ENCODE results near the gene PLAGL2. TPM values are rescaled to one million over a fixed set of nuclear protein-coding genes. Genes with fewer than 3 reads are reported as not detected.
"Not testable (repeated sequence)": the region's sequence is repeated elsewhere in the genome, so short reads cannot be mapped to it uniquely, and the experiment has no call there.

PLAGL2 gene
- total and polyA plus RNA-seq, 2 of the 4 experiments (the other 2 are of a cell fraction), result 2.9 to 7.7 TPM

DNA sequence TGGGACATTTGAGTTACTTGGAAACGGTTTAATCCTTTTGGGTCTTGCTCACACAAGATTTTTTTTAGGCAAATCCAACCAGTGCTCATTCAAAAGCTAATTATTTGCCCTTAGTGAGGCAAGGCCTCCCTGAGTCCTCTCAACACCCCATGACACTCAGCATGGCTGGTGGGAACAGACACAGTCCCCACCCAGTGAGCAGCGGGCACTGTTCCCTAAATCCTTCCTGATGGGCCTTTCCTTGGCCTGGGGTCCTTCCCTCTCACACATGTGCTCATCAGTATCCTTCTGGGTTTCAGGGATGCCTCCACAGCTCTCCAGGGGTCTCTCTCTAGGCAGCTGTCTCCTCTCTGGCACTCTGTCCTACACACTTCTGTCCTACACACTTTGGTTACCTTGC lies 28.0 kb downstream of the PLAGL2 start:
- TF ChIP-seq, protein P1, sequence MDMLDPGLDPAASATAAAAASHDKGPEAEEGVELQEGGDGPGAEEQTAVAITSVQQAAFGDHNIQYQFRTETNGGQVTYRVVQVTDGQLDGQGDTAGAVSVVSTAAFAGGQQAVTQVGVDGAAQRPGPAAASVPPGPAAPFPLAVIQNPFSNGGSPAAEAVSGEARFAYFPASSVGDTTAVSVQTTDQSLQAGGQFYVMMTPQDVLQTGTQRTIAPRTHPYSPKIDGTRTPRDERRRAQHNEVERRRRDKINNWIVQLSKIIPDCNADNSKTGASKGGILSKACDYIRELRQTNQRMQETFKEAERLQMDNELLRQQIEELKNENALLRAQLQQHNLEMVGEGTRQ (IDR thresholded peaks at IDR 0.05; ENCODE audit: low read depth, low read length), result no peak
- TF ChIP-seq NFE2L2 (IDR thresholded peaks at IDR 0.05; ENCODE audit: low read depth, low read length) (no peak), RAD21 (IDR thresholded peaks at IDR 0.05; ENCODE audit: low read length) (no peak), MAFK (IDR thresholded peaks at IDR 0.05; ENCODE audit: low read depth, low read length) (no peak), CEBPB (IDR thresholded peaks at IDR 0.05; ENCODE audit: low read depth, low read length) (no peak), POLR2A (IDR thresholded peaks at IDR 0.05; ENCODE audit: low read depth, low read length) (no peak), MAZ (IDR thresholded peaks at IDR 0.05; ENCODE audit: borderline replicate concordance, low read depth, low read length) (no peak), CHD1 (IDR thresholded peaks at IDR 0.05; ENCODE audit: low read depth, low read length) (no peak)
- TF ChIP-seq, protein P2, sequence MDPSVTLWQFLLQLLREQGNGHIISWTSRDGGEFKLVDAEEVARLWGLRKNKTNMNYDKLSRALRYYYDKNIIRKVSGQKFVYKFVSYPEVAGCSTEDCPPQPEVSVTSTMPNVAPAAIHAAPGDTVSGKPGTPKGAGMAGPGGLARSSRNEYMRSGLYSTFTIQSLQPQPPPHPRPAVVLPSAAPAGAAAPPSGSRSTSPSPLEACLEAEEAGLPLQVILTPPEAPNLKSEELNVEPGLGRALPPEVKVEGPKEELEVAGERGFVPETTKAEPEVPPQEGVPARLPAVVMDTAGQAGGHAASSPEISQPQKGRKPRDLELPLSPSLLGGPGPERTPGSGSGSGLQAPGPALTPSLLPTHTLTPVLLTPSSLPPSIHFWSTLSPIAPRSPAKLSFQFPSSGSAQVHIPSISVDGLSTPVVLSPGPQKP (IDR thresholded peaks at IDR 0.05; ENCODE audit: borderline replicate concordance, low read depth, low read length), result no peak
- intact Hi-C loops (cut with micrococcal nuclease) (no loop called here), dilution Hi-C loops (cut with HindIII; ENCODE audit: low sequenced_read_pairs, unreplicated experiment) (no loop called here), in situ Hi-C loops (cut with MboI; ENCODE audit: low sequenced_read_pairs) (no loop called here)
- Histone ChIP-seq H2AK9ac (replicated peaks; ENCODE audit: low read depth, low read length, poor library complexity) (no peak overlapping the region), H3K14ac (replicated peaks; ENCODE audit: low read depth, low read length) (no peak overlapping the region), H2BK120ac (ENCODE audit: low read depth, low read length) (no peak overlapping the region), H3K4ac (ENCODE audit: low read depth, low read length) (no peak overlapping the region), H3K27me3 (ENCODE audit: control insufficient read depth, insufficient read depth, low read length) (no peaks in the 10 kb centered on the region), H4K91ac (ENCODE audit: insufficient read depth, low read depth, low read length) (no peak overlapping the region), H4K20me1 (ENCODE audit: insufficient read depth, low read length) (no peaks in the 10 kb centered on the region), H3K4me1 (ENCODE audit: control insufficient read depth, insufficient read depth, low read length) (no peaks in the 10 kb centered on the region), H3K9me3 (ENCODE audit: control insufficient read depth, insufficient read depth, low read length) (no peaks in the 10 kb centered on the region), H2BK20ac (ENCODE audit: low read depth, low read length) (no peak overlapping the region), H3K79me1 (ENCODE audit: low read depth in 1 of 2, low read length in 2 of 2) (no peaks in the 10 kb centered on the region), H4K8ac (ENCODE audit: low read depth in 2 of 2, low read length in 2 of 2) (no peak overlapping the region), H3K9ac (ENCODE audit: low read depth, low read length) (no peak overlapping the region), H2BK5ac (ENCODE audit: low read depth, low read length, poor library complexity, severe bottlenecking) (no peak overlapping the region), H3K4me2 (ENCODE audit: low read depth, low read length) (no peak overlapping the region), H3K23ac (ENCODE audit: low read depth, low read length) (no peak overlapping the region), H2AFZ (replicated peaks; ENCODE audit: low read length, poor library complexity) (no peak overlapping the region), H3K4me3 (ENCODE audit: insufficient read depth, low read depth, low read length) (no peak overlapping the region), H3K27ac (ENCODE audit: insufficient read depth, low read length) (no peak overlapping the region), H2BK15ac (ENCODE audit: low read depth, low read length) (no peak overlapping the region), H3K56ac (ENCODE audit: extremely low read depth, insufficient read depth, low read length) (no peak overlapping the region), H3K36me3 (ENCODE audit: control insufficient read depth, insufficient read depth, low read length) (no peaks in the 10 kb centered on the region), H3K18ac (ENCODE audit: low read depth, low read length) (no peak overlapping the region), H3K9me1 (ENCODE audit: insufficient read depth, low read length) (no peaks in the 10 kb centered on the region), H2AK5ac (ENCODE audit: low read depth, low read length) (no peak overlapping the region), H4K5ac (ENCODE audit: low read depth, low read length) (no peak overlapping the region)
- no peak for DNase-seq
- BruUV-seq (replicated peaks), result no TSS peak
- no peak for ATAC-seq (ENCODE audit: low read depth)
- 60% methylated on average over 1 of the region's 2 CpGs; no CpG with 5 or more reads in 1 of the 2 experiments for WGBS, 2 experiments (ENCODE audit: extremely low coverage in 2 of 2, insufficient read length in 1 of 2)
- POLR2A ChIA-PET (ENCODE audit: unreplicated experiment), result no interaction called here
- CTCF ChIA-PET, result no interaction called here

DNA sequence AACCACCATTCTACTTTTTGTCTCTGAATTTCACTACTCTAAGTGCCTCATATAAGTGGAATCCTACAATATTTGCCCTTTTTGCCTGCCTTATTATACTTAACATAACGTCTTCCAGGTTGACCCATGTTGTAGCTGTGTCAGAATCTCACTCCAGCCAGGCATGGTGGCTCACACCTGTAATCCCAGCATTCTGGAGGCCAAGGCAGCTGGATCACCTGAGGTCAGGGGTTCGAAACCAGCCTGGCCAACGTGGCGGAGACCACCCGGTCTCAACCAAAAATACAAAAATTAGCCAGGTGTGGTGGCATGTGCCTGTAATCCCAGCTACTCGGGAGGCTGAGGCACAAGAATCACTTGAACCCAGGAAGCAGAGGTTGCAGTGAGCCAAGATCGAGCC lies 29.8 kb downstream of the PLAGL2 start:
- H3K9me3 ChIP-seq (ENCODE audit: control insufficient read depth, insufficient read depth, low read length); CTCF ChIA-PET; H4K20me1 ChIP-seq (ENCODE audit: insufficient read depth, low read length); intact Hi-C loops (cut with micrococcal nuclease); BruUV-seq (replicated peaks); H2AK5ac ChIP-seq (ENCODE audit: low read depth, low read length); H3K79me1 ChIP-seq (ENCODE audit: low read depth in 1 of 2, low read length in 2 of 2); H3K9me1 ChIP-seq (ENCODE audit: insufficient read depth, low read length); H2BK20ac ChIP-seq (ENCODE audit: low read depth, low read length); H4K91ac ChIP-seq (ENCODE audit: insufficient read depth, low read depth, low read length); H4K8ac ChIP-seq (ENCODE audit: low read depth in 2 of 2, low read length in 2 of 2); H3K14ac ChIP-seq (replicated peaks; ENCODE audit: low read depth, low read length); H2AK9ac ChIP-seq (replicated peaks; ENCODE audit: low read depth, low read length, poor library complexity); H3K23ac ChIP-seq (ENCODE audit: low read depth, low read length); POLR2A ChIA-PET (ENCODE audit: unreplicated experiment); H3K18ac ChIP-seq (ENCODE audit: low read depth, low read length); DNase-seq; dilution Hi-C loops (cut with HindIII; ENCODE audit: low sequenced_read_pairs, unreplicated experiment); H2BK5ac ChIP-seq (ENCODE audit: low read depth, low read length, poor library complexity, severe bottlenecking); H3K4me2 ChIP-seq (ENCODE audit: low read depth, low read length); H3K36me3 ChIP-seq (ENCODE audit: control insufficient read depth, insufficient read depth, low read length); H3K27me3 ChIP-seq (ENCODE audit: control insufficient read depth, insufficient read depth, low read length); H3K4me3 ChIP-seq (ENCODE audit: insufficient read depth, low read depth, low read length); H3K4me1 ChIP-seq (ENCODE audit: control insufficient read depth, insufficient read depth, low read length); H3K27ac ChIP-seq (ENCODE audit: insufficient read depth, low read length); H2BK120ac ChIP-seq (ENCODE audit: low read depth, low read length); ATAC-seq (ENCODE audit: low read depth); H4K5ac ChIP-seq (ENCODE audit: low read depth, low read length); in situ Hi-C loops (cut with MboI; ENCODE audit: low sequenced_read_pairs); H3K56ac ChIP-seq (ENCODE audit: extremely low read depth, insufficient read depth, low read length); H2AFZ ChIP-seq (replicated peaks; ENCODE audit: low read length, poor library complexity); H3K9ac ChIP-seq (ENCODE audit: low read depth, low read length); H2BK15ac ChIP-seq (ENCODE audit: low read depth, low read length); H3K4ac ChIP-seq (ENCODE audit: low read depth, low read length): not testable (repeated sequence)
- no CpG with 5 or more reads among the region's 7 CpGs for WGBS, 2 experiments (ENCODE audit: extremely low coverage in 2 of 2, insufficient read length in 1 of 2)

Data from IMR-90 (cell line).